ENCODE data around the gene FRMPD4. TPM values are rescaled to one million over a fixed set of nuclear protein-coding genes. Genes with fewer than 3 reads are reported as not detected.

Gene FRMPD4
- total and polyA plus RNA-seq, 12 donors: 0.03 to 4.1 (median 2.0) TPM

DNA sequence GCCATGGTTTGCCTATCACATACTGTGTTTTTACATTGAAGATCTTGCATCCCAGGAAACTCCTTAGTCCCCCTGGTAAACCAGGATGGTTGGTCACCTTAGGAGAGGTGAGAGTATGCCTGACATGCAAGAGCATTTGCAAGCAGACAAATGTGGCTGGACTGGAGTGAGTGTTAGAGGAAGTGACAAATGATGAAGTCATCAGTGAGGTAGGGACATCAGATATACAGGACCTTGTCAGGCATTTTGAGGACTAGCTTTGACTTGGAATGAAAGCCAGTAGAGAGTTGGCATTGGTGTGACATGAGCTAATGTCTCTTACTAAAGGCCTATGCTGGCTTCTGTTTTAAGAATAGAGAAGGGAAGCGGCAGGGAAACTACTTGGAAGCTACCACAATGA, 124.9 kb downstream of the FRMPD4 start:
- no peaks in the 10 kb centered on the region for H3K36me3 ChIP-seq
- no peak overlapping the region for H3K27ac ChIP-seq

DNA sequence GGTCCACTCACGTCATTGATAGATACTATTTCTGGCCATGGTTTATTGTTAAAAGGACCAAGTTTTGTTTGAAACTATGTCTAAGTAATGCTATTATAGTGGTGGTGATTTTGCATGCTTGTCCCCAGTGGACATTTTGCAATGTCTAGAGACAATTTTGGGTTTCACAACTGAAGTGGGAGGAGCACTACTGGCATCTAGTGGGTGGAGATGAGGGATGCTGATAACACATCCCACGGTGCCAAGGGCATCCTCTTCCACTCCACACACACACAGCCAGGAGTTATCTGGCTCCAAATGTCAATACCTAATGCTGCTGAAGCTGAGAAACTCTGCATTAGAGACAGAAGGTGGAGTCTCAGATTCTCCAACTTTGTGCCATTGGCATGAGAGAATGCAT, 131.2 kb downstream of the FRMPD4 start:
- WGBS, 2 donors: 38 to 41% methylated on average over 2 of the region's 2 CpGs
- no peaks in the 10 kb centered on the region for H3K36me3 ChIP-seq
- ATAC-seq: no peak
- DNase-seq: no peak
- intact Hi-C loops (cut with DNase I): loop anchor here in 1 of 10 donors (5.0 kb wide), 1 partner anchor 52 kb away; no protein-coding TSS in a partner anchor
- H3K9me3 ChIP-seq: no peaks in the 10 kb centered on the region
- H3K27ac ChIP-seq: no peak overlapping the region
- TF ChIP-seq, protein P1, sequence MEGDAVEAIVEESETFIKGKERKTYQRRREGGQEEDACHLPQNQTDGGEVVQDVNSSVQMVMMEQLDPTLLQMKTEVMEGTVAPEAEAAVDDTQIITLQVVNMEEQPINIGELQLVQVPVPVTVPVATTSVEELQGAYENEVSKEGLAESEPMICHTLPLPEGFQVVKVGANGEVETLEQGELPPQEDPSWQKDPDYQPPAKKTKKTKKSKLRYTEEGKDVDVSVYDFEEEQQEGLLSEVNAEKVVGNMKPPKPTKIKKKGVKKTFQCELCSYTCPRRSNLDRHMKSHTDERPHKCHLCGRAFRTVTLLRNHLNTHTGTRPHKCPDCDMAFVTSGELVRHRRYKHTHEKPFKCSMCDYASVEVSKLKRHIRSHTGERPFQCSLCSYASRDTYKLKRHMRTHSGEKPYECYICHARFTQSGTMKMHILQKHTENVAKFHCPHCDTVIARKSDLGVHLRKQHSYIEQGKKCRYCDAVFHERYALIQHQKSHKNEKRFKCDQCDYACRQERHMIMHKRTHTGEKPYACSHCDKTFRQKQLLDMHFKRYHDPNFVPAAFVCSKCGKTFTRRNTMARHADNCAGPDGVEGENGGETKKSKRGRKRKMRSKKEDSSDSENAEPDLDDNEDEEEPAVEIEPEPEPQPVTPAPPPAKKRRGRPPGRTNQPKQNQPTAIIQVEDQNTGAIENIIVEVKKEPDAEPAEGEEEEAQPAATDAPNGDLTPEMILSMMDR (IDR thresholded peaks at IDR 0.05): no peak
- no peaks in the 10 kb centered on the region for H3K4me1 ChIP-seq
- H3K27me3 ChIP-seq: no peaks in the 10 kb centered on the region
- no peak overlapping the region for H3K4me3 ChIP-seq

More for the DNA sequence above, 124.9 kb downstream of the FRMPD4 start:
- no peaks in the 10 kb centered on the region for H3K9me3 ChIP-seq
- no peak overlapping the region for H3K4me3 ChIP-seq
- TF ChIP-seq, protein P1 (IDR thresholded peaks at IDR 0.05): no peak
- ATAC-seq (no peak), DNase-seq (no peak)
- 67 to 71% methylated on average over 1 of the region's 1 CpG for WGBS, 2 donors
- intact Hi-C loops (cut with DNase I): no loop called here
- peaks cover 0 to 3% (median 0%) of the 10 kb centered on the region in 7 donors for H3K27me3 ChIP-seq
- no peaks in the 10 kb centered on the region for H3K4me1 ChIP-seq

DNA sequence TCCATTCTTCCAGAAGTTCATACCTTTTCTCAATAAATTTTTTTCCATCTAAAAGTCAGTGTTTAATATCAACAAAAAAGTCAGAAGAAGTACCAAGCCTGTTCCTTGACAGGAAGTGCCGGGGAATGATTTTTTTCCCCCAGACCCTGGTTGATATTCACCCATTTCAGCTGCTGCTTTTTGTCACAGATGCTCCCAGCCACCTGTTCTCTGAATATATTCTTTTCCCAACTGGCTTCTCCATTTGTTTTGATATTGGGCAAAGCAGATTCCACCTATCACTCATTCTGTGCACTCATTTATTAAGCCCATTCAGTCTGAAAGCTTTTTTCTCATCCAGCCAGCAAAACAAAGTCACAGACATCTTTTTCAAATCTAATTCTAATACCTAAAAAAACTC, 139.9 kb downstream of the FRMPD4 start:
- WGBS, 2 donors: 78 to 82% methylated on average over 1 of the region's 1 CpG

DNA sequence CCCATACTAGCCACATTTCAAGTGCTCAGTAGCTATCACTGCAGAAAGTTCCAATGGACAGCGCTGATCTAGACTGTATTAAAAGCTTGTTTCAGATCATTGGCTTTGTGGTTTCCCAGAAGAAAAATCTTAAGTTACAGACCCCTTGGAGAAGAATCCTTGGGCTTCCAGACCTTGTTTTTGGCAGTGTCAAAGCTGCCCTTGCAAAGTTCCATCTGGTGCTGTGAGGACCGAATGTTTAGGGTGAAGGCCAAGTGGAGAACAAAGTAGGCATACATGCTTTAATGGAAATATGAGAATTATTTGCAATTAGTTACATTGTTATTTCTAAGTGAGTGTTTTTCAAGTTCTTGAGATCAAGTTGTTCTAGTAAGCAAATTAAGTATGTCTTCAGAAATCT, 144.7 kb downstream of the FRMPD4 start:
- intact Hi-C loops (cut with DNase I): no loop called here
- H3K4me3 ChIP-seq: no peak overlapping the region
- 73 to 83% methylated on average over 2 of the region's 2 CpGs for WGBS, 2 donors
- H3K9me3 ChIP-seq: no peaks in the 10 kb centered on the region
- no peak overlapping the region for H3K27ac ChIP-seq
- H3K36me3 ChIP-seq: no peaks in the 10 kb centered on the region
- H3K4me1 ChIP-seq: no peaks in the 10 kb centered on the region
- ATAC-seq (no peak), DNase-seq (no peak)
- TF ChIP-seq, protein P1 (IDR thresholded peaks at IDR 0.05): no peak
- H3K27me3 ChIP-seq: no peaks in the 10 kb centered on the region

More for the DNA sequence above, 139.9 kb downstream of the FRMPD4 start:
- Histone ChIP-seq H3K27me3 (no peaks in the 10 kb centered on the region), H3K4me1 (no peaks in the 10 kb centered on the region), H3K9me3 (peaks cover 0 to 3% (median 0%) of the 10 kb centered on the region in 11 donors), H3K4me3 (no peak overlapping the region), H3K36me3 (no peaks in the 10 kb centered on the region), H3K27ac (no peak overlapping the region)
- ATAC-seq (no peak), DNase-seq (no peak)
- intact Hi-C loops (cut with DNase I): no loop called here
- TF ChIP-seq, protein P1 (IDR thresholded peaks at IDR 0.05): no peak
